Activated T-cell treated with anti-CD3 and anti-CD28 coated beads, Interleukin-2, amount 50 U/mL, for 24 hours (primary cell): Measurements from ENCODE around the gene PXDC1.
"Not testable (repeated sequence)": the region's sequence is repeated elsewhere in the genome, so short reads cannot be mapped to it uniquely, and the experiment has no call there.

Experiments used
- DNase-seq: peaks from one replicate; pipeline ENCODE4 v3.0.0-alpha.2; 2020
- H3K27ac Mint-ChIP-seq: 2 replicates; pipeline ENCODE4 v1.8.0; 2020; ENCODE audit warnings: mild to moderate bottlenecking, mixed read lengths
- H3K27me3 Mint-ChIP-seq: 2 replicates; pipeline ENCODE4 v1.8.0; 2020; ENCODE audit warnings: mixed read lengths
- H3K36me3 Mint-ChIP-seq: 2 replicates; pipeline ENCODE4 v1.8.0; 2020; ENCODE audit warnings: low read depth, mixed read lengths
- H3K4me1 Mint-ChIP-seq: 2 replicates; pipeline ENCODE4 v1.8.0; 2020; ENCODE audit warnings: low read depth, mixed read lengths
- H3K4me3 Mint-ChIP-seq: 2 replicates; pipeline ENCODE4 v1.8.0; 2020; ENCODE audit warnings: mild to moderate bottlenecking, moderate library complexity, mixed read lengths
- H3K9me3 Mint-ChIP-seq: 2 replicates; pipeline ENCODE4 v1.8.0; 2020; ENCODE audit warnings: mixed read lengths

The PXDC1 gene

DNA sequence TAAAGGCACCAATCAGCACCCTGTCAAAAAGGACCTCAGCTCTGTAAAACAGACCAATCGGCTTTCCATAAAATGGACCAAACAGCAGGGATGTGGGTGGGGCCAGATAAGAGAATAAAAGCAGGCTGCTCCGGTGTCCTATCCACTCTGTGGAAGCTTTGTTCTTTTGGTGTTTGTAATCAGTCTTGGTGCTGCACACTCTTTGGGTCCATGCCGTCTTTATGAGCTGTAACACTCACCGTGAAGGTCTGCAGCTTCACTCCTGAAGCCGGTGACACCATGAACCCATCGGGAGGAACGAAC lies 7.3 kb upstream of the PXDC1 start:
- Mint-ChIP-seq H3K4me3 (no peak overlapping the region), H3K36me3 (no peaks in the 10 kb centered on the region), H3K4me1 (no peaks in the 10 kb centered on the region), H3K27ac (no peak overlapping the region), H3K27me3 (peaks cover 14% of the 10 kb centered on the region), H3K9me3 (no peaks in the 10 kb centered on the region)
- no peak for DNase-seq

DNA sequence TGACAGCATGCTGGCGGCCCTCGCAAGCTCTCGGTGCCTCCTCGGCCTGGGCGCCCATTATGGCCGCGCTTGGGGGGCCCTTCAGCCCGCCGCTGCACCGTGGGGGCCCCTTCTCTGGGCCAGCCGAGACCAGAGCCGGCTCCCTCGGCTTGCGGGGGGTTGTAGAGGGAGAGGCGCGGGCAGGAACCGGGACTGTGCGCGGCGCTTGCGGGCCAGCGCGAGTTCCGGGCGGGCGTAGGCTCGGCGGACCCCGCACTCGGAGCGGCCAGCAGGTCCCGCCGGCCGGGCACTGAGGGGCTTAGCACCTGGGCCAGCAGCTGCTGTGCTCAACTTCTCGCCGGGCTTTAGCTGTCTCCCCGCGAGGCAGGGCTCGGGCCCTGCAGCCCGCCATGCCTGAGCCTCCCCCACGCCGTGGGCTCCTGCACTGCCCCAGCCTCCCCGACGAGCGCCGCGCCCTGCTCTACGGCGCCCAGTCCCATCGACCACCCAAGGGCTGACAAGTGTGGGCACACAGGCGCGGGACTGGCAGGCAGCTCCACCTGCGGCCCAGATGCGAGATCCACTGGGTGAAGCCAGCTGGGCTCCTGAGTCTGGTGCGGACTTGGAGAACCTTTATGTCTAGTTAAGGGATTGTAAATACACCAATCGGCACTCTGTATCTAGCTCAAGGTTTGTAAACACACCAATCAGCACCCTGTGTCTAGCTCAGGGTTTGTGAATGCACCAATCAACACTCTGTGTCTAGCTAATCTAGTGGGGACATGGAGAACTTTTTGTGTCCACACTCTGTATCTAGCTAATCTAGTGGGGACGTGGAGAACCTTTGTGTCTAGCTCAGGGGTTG lies 6.7 kb upstream of the PXDC1 start:
- not testable (repeated sequence) for H3K4me3 Mint-ChIP-seq, H3K4me1 Mint-ChIP-seq, H3K36me3 Mint-ChIP-seq, H3K9me3 Mint-ChIP-seq, H3K27ac Mint-ChIP-seq, DNase-seq
- peaks cover 20% of the 10 kb centered on the region for H3K27me3 Mint-ChIP-seq

- no peak overlapping the region for H3K4me3 Mint-ChIP-seq
- DNase-seq = no peak
- no peaks in the 10 kb centered on the region for H3K9me3 Mint-ChIP-seq
- H3K27me3 Mint-ChIP-seq = peaks cover 29% of the 10 kb centered on the region
- no peaks in the 10 kb centered on the region for H3K36me3 Mint-ChIP-seq
- H3K4me1 Mint-ChIP-seq = no peaks in the 10 kb centered on the region
- H3K27ac Mint-ChIP-seq = no peak overlapping the region
These were observed 5.7 kb upstream of the PXDC1 start for GRCh38 chr6:3757241-3757641.

GRCh38 chr6:3756546-3756945 lies 5.0 kb upstream of the PXDC1 start:
- Mint-ChIP-seq H3K4me3 (no peak overlapping the region), H3K27ac (no peak overlapping the region), H3K4me1 (no peaks in the 10 kb centered on the region), H3K9me3 (no peaks in the 10 kb centered on the region), H3K36me3 (no peaks in the 10 kb centered on the region), H3K27me3 (peaks cover 30% of the 10 kb centered on the region)
- DNase-seq = no peak

- Mint-ChIP-seq H3K4me3 (no peak overlapping the region), H3K9me3 (no peaks in the 10 kb centered on the region), H3K27me3 (peaks cover 30% of the 10 kb centered on the region), H3K36me3 (no peaks in the 10 kb centered on the region), H3K27ac (no peak overlapping the region), H3K4me1 (no peaks in the 10 kb centered on the region)
- DNase-seq = no peak
These were observed 4.4 kb upstream of the PXDC1 start for GRCh38 chr6:3755637-3756545.

GRCh38 chr6:3754776-3755175 lies 3.3 kb upstream of the PXDC1 start:
- H3K9me3 Mint-ChIP-seq = no peaks in the 10 kb centered on the region
- no peak for DNase-seq
- no peaks in the 10 kb centered on the region for H3K36me3 Mint-ChIP-seq
- no peak overlapping the region for H3K4me3 Mint-ChIP-seq
- H3K4me1 Mint-ChIP-seq = peaks cover 2% of the 10 kb centered on the region
- H3K27me3 Mint-ChIP-seq = peaks cover 37% of the 10 kb centered on the region
- H3K27ac Mint-ChIP-seq = no peak overlapping the region

- not testable (repeated sequence) for H3K4me3 Mint-ChIP-seq, H3K9me3 Mint-ChIP-seq, H3K27ac Mint-ChIP-seq, H3K36me3 Mint-ChIP-seq, H3K4me1 Mint-ChIP-seq
- peaks cover 43% of the 10 kb centered on the region for H3K27me3 Mint-ChIP-seq
- DNase-seq = peak; percentile 9
These were observed 2.7 kb upstream of the PXDC1 start for GRCh38 chr6:3754032-3754725.

DNA sequence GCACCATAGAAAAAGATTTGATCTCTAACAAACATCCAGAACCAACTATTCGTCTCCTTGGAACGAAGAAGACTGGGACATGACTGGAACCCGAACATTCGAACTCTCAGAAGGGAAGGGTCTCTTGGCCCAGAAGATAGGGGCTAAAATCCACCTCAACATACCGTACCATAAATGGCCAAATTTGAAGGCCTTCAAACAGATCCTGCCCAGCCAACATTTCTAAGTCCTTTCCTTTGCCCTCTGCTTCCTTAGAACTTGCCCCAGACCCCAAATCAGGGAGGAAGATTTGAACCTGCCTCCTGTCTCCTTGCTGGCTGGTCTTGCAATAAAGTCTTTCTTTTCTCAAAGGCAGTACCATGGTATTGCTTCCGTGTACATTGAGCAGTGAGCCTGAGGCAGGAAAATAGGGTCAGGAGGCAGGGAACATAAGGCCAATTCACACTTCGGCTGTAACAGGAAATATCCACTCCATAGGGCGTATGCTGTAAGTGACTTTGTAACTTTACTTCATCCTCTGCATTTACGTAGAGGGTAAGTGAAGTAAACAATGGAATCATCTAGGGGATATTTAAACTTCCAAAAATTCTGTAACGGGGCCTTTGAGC lies 1.8 kb upstream of the PXDC1 start:
- Mint-ChIP-seq H3K4me1 (peaks cover 2% of the 10 kb centered on the region), H3K36me3 (no peaks in the 10 kb centered on the region), H3K9me3 (no peaks in the 10 kb centered on the region), H3K4me3 (peak overlapping the region; percentile 41), H3K27ac (no peak overlapping the region), H3K27me3 (peaks cover 52% of the 10 kb centered on the region)
- DNase-seq = no peak

- peak overlapping the region; percentile 41 for H3K4me3 Mint-ChIP-seq
- no peak overlapping the region for H3K27ac Mint-ChIP-seq
These were observed 1.2 kb upstream of the PXDC1 start for GRCh38 chr6:3752531-3753227.

DNA sequence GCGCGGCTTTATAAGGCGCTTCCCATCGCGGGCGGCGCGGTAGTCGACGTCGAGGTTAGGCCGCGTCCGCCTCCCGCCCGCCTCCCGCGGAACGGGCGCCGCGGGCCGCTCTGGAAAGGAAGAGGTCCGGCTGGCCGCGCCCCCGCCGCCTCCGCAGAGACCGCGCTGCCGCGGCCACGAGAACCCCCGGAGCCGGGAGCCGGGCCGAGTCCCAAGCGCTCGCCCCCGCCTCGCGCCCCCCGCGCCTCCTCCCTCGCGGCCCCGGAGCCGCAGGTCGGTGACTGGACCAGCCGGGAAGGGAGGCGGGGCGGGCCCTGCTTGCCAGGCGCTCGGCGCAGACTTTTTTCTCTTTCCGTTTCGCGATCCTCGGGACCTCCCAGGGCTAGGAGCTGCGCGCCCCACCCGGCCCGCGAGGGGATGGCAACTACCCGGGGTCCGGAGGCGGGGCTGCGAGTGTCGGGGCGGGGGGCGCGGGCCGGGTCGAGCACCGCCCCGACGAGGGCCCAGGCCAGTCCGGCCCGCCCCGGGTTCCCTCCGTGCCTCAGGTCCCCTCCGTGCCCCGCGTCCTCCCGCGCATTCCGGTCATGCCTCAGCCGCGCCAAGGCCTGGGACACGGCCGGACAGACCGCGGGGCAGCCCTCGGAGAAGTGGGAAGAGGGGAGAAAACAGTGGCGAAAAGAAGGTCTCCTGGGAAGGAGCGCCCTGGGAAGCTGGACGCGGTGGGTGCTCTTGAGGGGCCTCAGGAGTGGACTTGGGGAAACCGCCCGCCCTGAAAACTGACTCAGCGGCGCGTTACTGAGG lies 417 bp upstream of the PXDC1 start:
- Mint-ChIP-seq H3K4me1 (peaks cover 2% of the 10 kb centered on the region), H3K36me3 (no peaks in the 10 kb centered on the region), H3K27me3 (peaks cover 66% of the 10 kb centered on the region), H3K9me3 (no peaks in the 10 kb centered on the region), H3K4me3 (peak overlapping the region; percentile 39), H3K27ac (no peak overlapping the region)
- peak; percentile 79 for DNase-seq

More at GRCh38 chr6:3752531-3753227, 1.2 kb upstream of the PXDC1 start:
- Mint-ChIP-seq H3K4me1 (peaks cover 2% of the 10 kb centered on the region), H3K27me3 (peaks cover 58% of the 10 kb centered on the region), H3K36me3 (no peaks in the 10 kb centered on the region), H3K9me3 (no peaks in the 10 kb centered on the region)
- peak; percentile 21 for DNase-seq

- Mint-ChIP-seq H3K9me3 (no peaks in the 10 kb centered on the region), H3K27ac (no peak overlapping the region), H3K4me1 (peaks cover 2% of the 10 kb centered on the region), H3K27me3 (peaks cover 66% of the 10 kb centered on the region), H3K36me3 (no peaks in the 10 kb centered on the region), H3K4me3 (peak overlapping the region; percentile 47)
- DNase-seq = peak; percentile 40
These were observed 1.0 kb downstream of the PXDC1 start for GRCh38 chr6:3750317-3751076.

GRCh38 chr6:3749977-3750316 lies 1.6 kb downstream of the PXDC1 start:
- Mint-ChIP-seq H3K4me3 (peak overlapping the region; percentile 47), H3K4me1 (peaks cover 2% of the 10 kb centered on the region), H3K36me3 (no peaks in the 10 kb centered on the region), H3K27me3 (peaks cover 64% of the 10 kb centered on the region), H3K27ac (no peak overlapping the region), H3K9me3 (no peaks in the 10 kb centered on the region)
- DNase-seq = peak; percentile 32
